HG02678 (cell line): Measurements from ENCODE around the gene CXCR2.

Experiments
- ATAC-seq: cut with Tn5 transposase; IDR thresholded peaks from one replicate; pipeline ENCODE4 v1.9.1; 2021; ENCODE audit warnings: mild to moderate bottlenecking, moderate library complexity; ENCODE audit not compliant: unreplicated experiment

Gene CXCR2

DNA sequence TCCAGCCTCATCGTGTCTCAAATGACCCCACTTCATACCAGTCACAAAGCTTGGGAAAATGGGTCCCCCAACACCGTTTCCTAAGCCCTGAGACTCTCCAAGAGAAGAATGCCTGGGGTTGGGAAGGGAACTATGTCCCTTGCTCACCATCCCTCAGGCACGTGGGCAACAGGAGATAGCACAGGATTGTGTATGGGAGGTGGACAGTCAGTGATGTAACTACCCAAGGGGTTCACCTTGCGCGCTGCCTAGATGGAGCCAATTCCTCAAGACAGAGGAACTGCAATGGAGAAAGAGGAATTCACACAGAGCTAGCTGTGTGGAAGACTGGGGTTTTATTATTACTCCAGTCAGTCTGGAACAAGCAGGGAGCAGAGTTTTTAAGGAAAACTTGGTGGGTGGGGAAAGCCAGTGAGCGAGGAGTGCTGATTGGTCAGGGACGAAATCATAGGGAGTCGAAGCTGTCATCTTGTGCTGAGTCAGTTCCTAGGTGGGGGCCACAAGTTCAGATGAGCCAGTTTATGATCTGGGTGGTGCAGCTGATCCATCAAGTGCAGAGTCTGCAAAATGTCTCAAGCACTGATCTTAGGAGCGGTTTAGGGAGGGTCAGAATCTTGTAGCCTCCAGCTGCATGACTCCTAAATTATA is 54.8 kb downstream of the CXCR2 start:
- ATAC-seq = no peak

DNA sequence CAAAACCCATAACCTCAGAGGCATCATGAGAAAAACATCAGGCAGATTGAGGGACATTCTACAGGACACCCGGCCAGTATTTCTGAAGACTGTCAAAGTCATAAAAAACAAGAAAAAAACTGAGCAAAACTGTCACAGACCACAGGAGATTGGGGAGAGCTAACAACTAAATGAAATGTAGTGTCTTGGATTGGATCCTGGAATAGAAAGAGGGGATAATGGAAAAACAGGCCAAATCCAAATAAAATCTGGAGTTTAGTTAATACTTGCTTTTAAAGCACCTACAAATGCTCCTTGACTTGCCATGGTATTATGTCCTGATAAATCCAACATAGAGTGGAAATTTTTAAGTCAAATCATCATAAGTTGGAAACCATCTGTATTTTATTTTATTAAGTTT is 58.5 kb downstream of the CXCR2 start:
- ATAC-seq = no peak

DNA sequence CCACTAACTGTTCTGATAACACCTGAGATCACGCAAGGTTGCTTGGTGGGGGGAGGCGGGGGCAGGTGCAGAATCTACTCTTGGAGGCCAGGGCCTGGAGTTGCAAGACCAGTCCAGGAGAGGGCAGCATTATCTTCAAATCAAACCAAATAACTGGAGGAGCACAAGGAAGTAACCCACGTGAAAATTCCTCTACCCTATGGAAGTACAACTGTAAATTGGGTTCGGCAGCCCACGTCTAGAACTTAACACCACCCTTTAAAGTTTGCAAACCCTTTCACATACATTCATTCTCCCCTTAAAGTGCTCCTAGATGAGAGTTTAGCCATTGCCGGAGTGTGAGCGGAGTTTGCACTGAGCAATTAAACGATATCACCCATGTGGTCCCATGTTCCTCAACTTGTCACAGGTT is 60.5 kb downstream of the CXCR2 start:
- ATAC-seq = peak; percentile 76
